Right forelimb (tissue), 1 donor: ENCODE data around the gene TBC1D14.
"Not testable (repeated sequence)": the region's sequence is repeated elsewhere in the genome, so short reads cannot be mapped to it uniquely, and the experiment has no call there.

Source experiments
- DNase-seq: peaks from one replicate; pipeline ENCODE4 v3.0.0-alpha.2; 2018

Gene TBC1D14

GRCh38 chr4:6910960-6911874 is 1.6 kb downstream of the TBC1D14 start:
- DNase-seq, result no peak

- not testable (repeated sequence) for DNase-seq
Measured at GRCh38 chr4:6911917-6912316, 2.3 kb downstream of the TBC1D14 start.

GRCh38 chr4:6912441-6912840 is 2.8 kb downstream of the TBC1D14 start:
- DNase-seq, result no peak

- DNase-seq, result no peak
Measured at GRCh38 chr4:6913350-6913905, 3.8 kb downstream of the TBC1D14 start.

- no peak for DNase-seq
Measured at GRCh38 chr4:6914448-6914847, 4.8 kb downstream of the TBC1D14 start.

GRCh38 chr4:6915041-6916005 is 5.7 kb downstream of the TBC1D14 start:
- no peak for DNase-seq

GRCh38 chr4:6916069-6916586 is 6.5 kb downstream of the TBC1D14 start:
- DNase-seq, result no peak

- no peak for DNase-seq
Measured at GRCh38 chr4:6916587-6917460, 7.2 kb downstream of the TBC1D14 start.

GRCh38 chr4:6917461-6918271 is 8.0 kb downstream of the TBC1D14 start:
- DNase-seq, result peak; percentile 56

GRCh38 chr4:6918338-6918737 is 8.7 kb downstream of the TBC1D14 start:
- peak; percentile 62 for DNase-seq

- no peak for DNase-seq
Measured at GRCh38 chr4:6920171-6920570, 10.5 kb downstream of the TBC1D14 start.

- no peak for DNase-seq
Measured at GRCh38 chr4:6923507-6923906, 13.9 kb downstream of the TBC1D14 start.

- DNase-seq, result no peak
Measured at GRCh38 chr4:6924361-6924779, 14.7 kb downstream of the TBC1D14 start.

GRCh38 chr4:6925357-6925836 is 15.8 kb downstream of the TBC1D14 start:
- no peak for DNase-seq

- DNase-seq, result no peak
Measured at GRCh38 chr4:6926081-6926480, 16.5 kb downstream of the TBC1D14 start.

- no peak for DNase-seq
Measured at GRCh38 chr4:6926681-6927478, 17.3 kb downstream of the TBC1D14 start.

GRCh38 chr4:6928081-6928480 is 18.5 kb downstream of the TBC1D14 start:
- no peak for DNase-seq

- DNase-seq, result no peak
Measured at GRCh38 chr4:6929339-6929811, 19.7 kb downstream of the TBC1D14 start.

GRCh38 chr4:6929812-6930464 is 20.3 kb downstream of the TBC1D14 start:
- no peak for DNase-seq
